Left ventricle myocardium superior (tissue), 1 donor: ENCODE measurements around the gene FHOD1. TPM values are rescaled to one million over a fixed set of nuclear protein-coding genes. Genes with fewer than 3 reads are reported as not detected.

Source experiments
- ATAC-seq: fragments of 200-7000 bp; cut with Tn5 transposase; one replicate; pipeline ENCODE4 v1.9.1; 2020; ENCODE audit warnings: mild to moderate bottlenecking, moderate library complexity
- DNase-seq: peaks from one replicate; pipeline ENCODE4 v3.0.0-alpha.2; 2020
- intact Hi-C: fragments of 100-400 bp; cut with micrococcal nuclease; formaldehyde crosslinking; loops from one replicate; pipeline ENCODE4 v1.11.0; 2022
- long read RNA-seq: library from polyadenylated mRNA; unstranded; transcript quantifications from one replicate; pipeline ENCODE4 v2.0.0, GENCODE V29; 2021
- total RNA-seq: library from RNA; stranded (reverse); fragmentation: NEBNext Ultra II Directional; extraction: Animal tissue kit (Norgen Biotek cat#: 25700); gene quantifications from one replicate; pipeline ENCODE4 v1.2.1, GENCODE V29; 2021
- donor health status: DM: no; HTN: yes; CAD: no; lungs with severe emphysema.

Gene FHOD1
- total RNA-seq = 14.5 TPM
- long read RNA-seq, partial matches to known transcripts = 8 of 12 reads
- long read RNA-seq, other reads (novel, unspliced or antisense) = 3 of 12 reads

DNA sequence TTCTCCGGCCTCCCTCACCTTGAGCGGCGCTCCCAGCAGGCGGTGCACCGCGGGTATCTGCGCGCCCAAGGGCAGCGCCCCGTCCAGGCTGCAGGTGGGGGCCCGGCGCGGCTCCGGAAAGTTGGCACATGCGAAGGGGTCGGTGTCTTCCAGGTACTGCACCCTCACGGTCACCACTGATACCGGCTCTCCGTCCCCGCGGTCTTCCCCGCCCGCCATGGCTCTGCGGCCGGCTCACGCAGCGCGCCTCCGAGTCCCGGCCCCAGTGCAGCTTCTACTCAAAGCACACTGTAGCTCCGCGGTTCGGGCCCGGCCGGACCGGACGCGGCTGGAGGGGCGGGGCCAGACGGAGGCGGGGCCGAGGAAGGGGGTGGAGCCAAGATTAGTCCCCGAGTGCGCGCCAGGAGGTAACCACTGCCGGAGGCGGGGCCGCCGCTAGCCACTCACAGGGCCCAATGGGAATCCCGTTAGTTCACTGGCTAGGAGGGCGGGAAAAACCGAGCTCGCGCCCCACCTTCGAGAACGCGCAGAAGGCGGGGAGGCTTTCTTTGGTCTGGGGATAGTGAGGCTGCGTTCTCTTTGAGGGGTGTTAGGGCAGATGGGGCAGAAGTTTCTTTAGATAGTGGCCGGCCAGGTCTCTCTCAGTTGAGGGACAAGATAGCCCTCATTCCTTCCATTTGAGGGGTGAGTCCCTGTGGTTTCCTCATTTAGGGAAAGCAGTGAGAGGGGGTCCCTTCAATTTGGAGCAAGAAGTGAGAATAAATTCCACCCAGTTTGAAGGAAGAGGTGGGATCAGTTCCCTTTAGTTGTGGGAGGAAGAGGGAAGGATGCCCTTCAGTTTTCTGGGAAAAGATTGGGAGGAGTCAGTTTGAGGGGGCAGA lies at the start of gene FHOD1:
Gene FHOD1 (minus strand): TSS at position 290 of the 881 bp plus-strand sequence. CDS start 71 bp downstream, at position 219.
- DNase-seq (peak; percentile 99), ATAC-seq (peak; percentile 80)
- intact Hi-C loops = no loop called here

DNA sequence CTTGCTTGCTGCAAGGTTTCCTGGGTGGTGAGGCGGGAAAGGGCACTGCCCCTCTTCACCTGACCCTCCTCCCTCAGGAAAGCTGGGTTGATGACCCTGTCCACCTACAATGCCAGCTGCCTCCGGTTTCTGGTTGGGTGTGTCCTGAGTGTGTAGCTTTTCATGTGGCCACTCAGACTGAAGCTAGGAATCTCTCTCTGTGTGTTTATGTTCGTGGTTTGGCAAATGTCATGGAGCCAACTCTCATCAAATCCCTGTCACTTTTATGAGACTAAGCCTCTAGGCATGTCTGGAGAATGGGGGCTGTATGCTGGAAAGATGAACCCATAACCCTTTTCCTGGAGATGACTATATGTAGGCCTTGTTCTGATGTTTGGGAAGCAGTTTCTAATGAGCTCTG lies 49.1 kb upstream of the FHOD1 start:
- DNase-seq (no peak), ATAC-seq (no peak)
- intact Hi-C loops = no loop called here

DNA sequence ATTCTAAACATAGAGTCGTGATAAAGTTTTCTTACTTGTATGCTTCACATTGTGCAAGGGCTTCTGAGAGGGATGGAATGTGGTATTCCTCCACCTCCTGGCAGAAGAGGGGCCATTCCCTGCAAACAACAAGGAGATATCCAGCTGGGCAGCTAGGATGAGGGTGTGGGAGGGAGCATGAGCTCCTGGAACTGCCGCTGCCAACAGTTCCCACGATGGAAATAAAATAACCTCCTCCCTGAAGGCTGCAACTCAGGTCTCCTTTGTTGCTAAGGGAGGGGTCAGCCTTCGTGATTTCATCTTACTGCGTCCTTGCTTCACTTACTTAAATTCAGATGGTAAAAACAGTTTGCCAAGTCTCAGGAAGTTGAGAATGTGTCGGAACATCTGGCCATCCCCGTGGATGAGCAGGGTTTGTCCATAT lies 47.7 kb upstream of the FHOD1 start:
- ATAC-seq (no peak), DNase-seq (no peak)
- intact Hi-C loops = no loop called here

DNA sequence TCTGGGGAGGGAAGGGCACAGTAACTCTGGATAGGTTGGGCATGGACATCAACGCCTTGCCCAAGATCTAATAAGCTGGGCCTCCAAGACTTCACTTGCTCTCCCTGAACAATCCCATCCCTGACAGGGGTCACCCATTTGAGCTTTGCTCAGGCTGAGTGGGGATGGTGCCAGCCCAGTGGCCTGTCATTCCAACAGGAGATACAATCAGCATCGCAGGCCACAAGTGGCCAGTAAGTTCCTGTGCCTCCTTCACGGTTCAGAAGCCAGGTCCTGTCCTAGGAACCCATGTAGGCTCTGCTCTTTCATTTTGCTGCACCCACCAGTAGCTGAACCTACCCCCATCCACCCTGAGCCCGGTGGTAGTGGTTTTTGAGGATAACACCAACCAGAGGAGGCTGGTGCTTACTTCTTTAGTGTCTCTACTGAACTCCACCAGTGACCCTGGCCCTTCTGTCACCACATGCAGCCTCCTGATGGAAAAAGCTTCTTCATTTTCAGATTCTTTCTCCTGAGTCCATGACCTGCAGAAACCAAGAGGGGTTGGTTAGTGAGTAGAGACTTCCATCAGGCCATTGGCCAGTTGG lies 47.0 kb upstream of the FHOD1 start:
- ATAC-seq = no peak
- no peak for DNase-seq
- intact Hi-C loops = no loop called here

DNA sequence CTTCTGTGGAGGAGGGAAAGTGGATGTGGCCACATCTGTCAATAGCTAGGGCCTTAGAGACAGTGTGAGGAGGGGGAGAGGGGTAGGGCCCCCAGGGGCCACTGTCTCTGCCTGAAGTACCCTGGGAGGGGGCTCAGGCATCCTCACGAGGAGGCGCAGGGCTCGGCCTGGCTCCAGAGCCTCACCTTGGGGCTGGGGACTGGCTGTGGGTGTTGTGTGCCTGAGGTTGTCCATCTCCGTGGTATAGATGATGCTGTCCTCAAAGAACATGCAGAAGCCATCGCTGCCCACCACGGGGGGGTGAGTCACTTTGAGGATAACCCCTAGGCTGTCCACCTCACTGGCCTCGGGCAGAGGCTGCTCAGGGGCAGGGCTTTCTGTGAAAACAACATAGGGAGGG lies 44.2 kb upstream of the FHOD1 start:
- ATAC-seq (no peak), DNase-seq (no peak)
- intact Hi-C loops = no loop called here

DNA sequence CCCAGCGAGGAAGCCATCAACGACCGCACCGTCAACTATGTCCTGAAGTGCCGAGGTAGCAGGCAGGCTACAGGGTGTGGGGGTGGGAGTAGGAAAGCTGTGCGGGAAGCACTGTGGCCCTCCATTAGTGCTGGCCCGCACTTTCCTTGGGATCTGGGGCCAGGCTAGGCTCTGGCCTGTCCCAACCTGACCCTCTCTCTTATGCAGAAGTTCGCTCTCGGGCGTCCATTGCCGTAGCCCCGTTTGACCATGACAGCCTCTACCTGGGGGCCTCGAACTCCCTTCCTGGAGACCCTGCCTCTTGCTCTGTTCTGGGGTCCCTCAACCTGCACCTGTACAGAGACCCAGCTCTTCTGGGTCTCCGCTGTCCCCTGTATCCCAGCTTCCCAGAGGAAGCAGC lies 40.7 kb upstream of the FHOD1 start:
- intact Hi-C loops = no loop called here
- DNase-seq (no peak), ATAC-seq (no peak)

DNA sequence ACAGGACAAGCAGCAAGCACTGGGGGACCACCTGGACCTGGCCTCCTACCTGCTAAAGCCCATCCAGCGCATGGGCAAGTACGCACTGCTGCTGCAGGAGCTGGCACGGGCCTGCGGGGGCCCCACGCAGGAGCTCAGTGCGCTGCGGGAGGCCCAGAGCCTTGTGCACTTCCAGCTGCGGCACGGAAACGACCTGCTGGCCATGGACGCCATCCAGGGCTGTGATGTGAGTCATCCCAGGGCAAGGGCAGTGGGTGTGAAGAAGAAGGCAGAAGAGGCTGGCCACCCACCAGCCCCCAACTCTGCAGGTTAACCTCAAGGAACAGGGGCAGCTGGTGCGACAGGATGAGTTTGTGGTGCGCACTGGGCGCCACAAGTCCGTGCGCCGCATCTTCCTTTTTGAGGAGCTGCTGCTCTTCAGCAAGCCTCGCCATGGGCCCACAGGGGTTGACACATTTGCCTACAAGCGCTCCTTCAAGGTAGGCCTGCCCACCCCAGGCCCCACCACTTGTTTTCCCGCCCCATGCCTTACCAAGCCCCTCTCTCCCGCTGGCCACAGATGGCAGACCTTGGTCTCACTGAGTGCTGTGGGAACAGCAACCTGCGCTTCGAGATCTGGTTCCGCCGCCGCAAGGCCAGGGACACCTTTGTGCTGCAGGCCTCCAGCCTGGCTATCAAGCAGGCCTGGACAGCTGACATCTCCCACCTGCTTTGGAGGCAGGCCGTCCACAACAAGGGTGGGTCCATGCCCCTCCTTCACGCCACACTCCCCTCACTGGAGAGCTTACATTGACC lies 39.4 kb upstream of the FHOD1 start:
- no peak for ATAC-seq
- no peak for DNase-seq
- intact Hi-C loops = no loop called here

- peak; percentile 78 for ATAC-seq
- intact Hi-C loops = no loop called here
- peak; percentile 57 for DNase-seq
Observed at GRCh38 chr16:67284699-67285646, 37.7 kb upstream of the FHOD1 start.

DNA sequence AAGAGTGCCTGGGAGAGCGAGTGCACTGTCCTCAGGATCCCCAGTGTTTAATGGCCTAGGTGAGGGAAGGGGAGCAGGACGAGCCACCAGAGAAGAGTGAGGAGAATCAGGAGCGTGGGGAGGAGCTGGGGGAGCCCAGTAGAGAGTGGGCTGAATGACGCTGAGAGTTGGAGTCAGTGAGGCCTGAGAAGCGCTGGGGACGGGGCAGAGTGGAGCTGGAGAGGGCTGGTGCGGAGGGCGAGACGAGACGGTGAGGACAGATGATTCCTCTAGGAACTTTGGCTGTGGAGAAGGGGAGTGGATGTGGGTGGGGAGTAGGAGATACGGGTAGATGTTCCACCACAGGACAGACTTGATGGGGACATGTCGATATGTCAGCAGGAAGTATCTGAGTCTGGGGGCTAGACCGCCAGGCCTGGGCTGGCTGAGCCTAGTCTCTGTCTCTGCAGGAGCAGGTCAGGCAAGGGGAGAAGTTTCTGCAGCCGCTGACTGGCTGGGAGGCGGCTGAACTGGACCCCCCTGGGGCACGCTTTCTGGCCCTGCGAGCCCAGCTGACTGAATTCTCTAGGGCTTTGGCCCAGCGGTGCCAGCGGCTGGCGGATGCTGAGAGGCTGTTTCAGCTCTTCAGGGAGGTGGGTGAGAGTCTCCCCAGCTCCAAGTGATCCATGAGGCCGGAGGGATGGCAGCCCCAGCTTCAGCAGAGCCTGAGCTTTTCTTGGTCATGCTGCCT lies 36.7 kb upstream of the FHOD1 start:
- DNase-seq (no peak), ATAC-seq (no peak)
- intact Hi-C loops = no loop called here

GRCh38 chr16:67283039-67283825 lies 36.0 kb upstream of the FHOD1 start:
- no peak for ATAC-seq
- DNase-seq = no peak
- intact Hi-C loops = no loop called here

DNA sequence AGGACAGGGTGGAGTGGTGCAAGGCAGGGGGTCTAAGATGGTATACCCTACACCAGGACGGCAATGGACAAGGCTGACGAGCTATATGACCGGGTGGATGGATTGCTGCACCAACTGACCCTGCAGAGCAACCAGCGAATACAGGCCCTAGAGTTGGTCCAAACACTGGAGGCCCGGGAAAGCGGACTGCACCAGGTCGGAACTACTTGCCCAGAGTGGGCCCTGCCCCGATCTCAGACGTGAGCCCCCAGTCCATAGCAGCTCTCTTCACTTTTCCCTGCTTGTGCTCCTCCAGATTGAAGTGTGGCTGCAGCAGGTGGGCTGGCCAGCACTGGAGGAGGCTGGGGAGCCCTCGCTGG lies 35.1 kb upstream of the FHOD1 start:
- no peak for DNase-seq
- intact Hi-C loops = no loop called here

GRCh38 chr16:67281536-67282446 lies 34.5 kb upstream of the FHOD1 start:
- DNase-seq = no peak
- ATAC-seq = no peak
- intact Hi-C loops = no loop called here

More for the DNA sequence above, 35.1 kb upstream of the FHOD1 start:
- ATAC-seq = no peak

GRCh38 chr16:67280090-67281015 lies 33.1 kb upstream of the FHOD1 start:
- DNase-seq (no peak), ATAC-seq (no peak)
- intact Hi-C loops = no loop called here

DNA sequence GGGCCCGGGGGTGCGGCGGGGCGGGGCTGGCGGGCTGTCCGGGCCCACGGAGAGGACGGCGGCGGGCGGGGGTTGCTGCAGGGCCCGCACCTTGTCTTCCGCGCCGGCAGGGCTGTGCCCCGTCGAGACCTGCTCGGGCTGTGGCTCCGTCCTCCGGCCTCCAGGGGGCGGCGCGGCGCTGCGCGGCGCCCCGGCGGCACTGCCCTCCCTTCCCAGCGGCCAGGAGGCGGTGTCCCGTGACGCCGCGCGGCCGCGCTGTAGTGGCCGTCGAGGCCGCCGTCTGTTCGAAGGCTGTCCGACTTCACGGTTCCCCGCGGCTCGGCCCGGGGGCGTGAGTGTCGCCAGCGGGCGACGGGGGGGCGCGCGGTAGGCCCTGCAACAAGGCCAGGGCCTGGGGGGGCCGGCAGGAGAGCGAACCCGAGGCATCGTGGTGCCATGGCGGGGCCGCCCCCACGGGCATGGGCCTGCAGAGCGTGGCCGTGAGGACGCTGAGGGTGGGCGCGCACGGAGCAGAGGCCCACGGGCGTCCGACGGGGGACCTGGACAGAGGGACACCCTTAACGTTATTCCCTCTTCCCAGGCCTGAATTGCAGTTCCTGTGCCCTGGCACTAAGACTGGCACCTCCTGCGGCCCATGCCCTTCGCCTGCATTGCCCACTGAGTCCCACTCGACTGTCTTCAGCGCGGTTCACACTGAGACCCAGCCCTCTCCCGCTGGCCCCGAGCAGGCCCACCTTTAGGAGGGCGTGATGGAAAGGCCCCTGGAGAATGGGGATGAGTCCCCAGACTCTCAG lies 32.2 kb upstream of the FHOD1 start, which contains the start of gene PLEKHG4:
Gene PLEKHG4 (plus strand): TSS at position 237 of the 794 bp plus-strand sequence. CDS start 513 bp downstream, at position 750.
- peak; percentile 81 for DNase-seq
- ATAC-seq = peak; percentile 91
- intact Hi-C loops = no loop called here
